Measurements from ENCODE around the gene COL27A1.
"Not testable (repeated sequence)": the region's sequence is repeated elsewhere in the genome, so short reads cannot be mapped to it uniquely, and the experiment has no call there.

DNA sequence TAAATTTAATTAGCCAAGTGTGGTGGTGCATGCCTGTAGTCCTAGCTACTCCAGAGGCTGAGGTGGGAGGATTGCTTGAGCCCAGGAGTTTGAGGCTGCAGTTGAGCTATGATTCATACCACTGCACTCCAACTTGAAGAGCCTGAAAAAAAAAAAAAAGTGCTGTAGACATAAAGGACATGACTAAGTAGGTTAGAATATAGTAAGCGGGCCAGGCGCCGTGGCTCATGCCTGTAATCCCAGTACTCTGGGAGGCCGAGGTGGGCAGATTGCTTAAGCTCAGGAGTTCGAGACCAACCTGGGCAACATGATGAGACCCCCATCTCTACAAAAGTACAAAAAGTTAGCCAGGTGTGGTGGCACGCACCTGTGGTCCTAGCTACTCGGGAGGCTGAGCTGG lies 165.4 kb downstream of the COL27A1 start:
- TF ChIP-seq EZH2phosphoT487 (IDR thresholded peaks at IDR 0.05; ENCODE audit: borderline replicate concordance, low read depth, low read length); CTCF (conservative IDR thresholded peaks at IDR 0.05; ENCODE audit: low read length): not testable (repeated sequence)
